ENCODE measurements around the gene ACKR2.
A peak's percentile ranks its signal among the peaks of the same experiment; 100 is the strongest.

ACKR2 gene

GRCh38 chr3:42772670-42773408 lies 36.4 kb upstream of the ACKR2 start, which contains the start of gene CCDC13:
TSS of gene CCDC13 (minus strand) at chr3:42773253. CDS start at chr3:42758345, 14,908 bp downstream.
- TF ChIP-seq CTCF (IDR thresholded peaks at IDR 0.05), result no peak

DNA sequence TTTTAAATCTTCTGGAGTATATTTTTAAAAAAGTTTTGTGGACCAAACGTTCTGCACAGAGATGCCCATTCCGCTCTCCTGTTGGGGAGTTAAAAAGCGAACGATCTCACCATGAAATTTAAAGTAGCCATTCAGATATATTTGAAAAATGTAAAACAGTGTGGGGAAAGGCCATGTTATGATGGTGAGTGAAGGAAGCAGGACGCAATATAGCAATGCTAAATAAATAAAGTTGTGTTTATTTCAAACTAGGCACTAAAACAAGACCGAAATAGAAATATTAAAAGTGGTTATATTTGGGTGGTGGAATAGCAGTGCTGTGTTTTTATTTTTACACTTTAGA lies 35.9 kb upstream of the ACKR2 start:
- no peak for TF ChIP-seq CTCF (IDR thresholded peaks at IDR 0.05)

- no peak for TF ChIP-seq CTCF (IDR thresholded peaks at IDR 0.05)
Measured at GRCh38 chr3:42778644-42779043, 30.6 kb upstream of the ACKR2 start.

DNA sequence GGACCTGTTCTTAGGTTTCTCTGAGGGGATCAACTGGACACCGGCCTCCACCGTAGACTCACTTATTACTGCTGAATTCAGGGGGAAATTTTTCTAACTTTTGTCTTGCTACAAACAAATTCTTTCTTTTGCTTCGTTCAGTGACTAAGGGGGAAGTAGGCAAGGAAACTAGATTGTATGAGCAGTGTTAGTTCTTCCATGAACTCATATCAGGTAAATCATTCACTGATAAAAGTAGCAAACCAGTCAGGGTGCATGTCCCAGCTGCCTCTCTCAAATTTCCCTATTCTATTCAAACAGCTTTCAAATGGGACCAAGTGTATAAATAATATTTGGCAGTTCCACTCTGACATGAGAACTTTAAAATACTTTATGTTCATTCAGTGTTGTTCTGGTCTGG lies 28.8 kb upstream of the ACKR2 start:
- no peak for TF ChIP-seq CTCF (IDR thresholded peaks at IDR 0.05)

DNA sequence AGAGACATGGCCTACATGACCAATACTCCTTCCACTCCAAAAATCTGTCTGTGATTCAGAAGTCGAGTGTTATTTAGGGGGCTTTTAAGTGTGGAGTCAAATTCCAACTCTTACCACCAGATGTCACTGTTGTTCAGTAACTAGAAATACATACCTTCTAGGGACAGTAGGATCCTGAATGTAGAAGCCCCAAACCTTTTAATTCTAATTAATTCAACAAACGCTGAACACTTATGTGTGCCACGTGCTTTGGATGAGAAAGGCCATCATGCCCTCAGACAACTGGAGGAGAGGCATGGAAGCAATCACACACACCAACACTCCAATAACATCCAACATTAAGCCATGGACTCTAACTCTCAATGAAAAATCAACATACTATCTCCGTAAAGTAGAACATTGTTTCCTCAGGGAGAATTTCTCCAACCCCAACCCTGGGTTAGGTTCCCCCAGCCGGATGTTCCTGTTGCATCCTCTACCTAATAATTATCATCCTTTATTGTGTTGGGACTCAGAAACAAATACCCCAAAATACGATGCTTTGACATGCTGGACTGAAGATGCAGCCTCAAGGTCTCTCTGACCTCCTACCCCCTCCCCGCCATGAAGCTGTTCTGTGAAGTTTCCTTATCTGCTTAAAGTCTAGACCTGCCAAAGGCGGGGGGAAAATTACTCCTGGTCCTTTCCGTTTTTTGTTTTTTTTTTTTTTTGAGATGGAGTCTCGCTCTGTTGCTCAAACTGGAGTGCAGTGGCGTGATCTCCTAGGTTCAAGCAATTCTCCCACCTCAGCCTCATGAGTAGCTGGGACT lies 28.1 kb upstream of the ACKR2 start:
- peak; percentile 79 for TF ChIP-seq CTCF (IDR thresholded peaks at IDR 0.05)

- no peak for TF ChIP-seq CTCF (IDR thresholded peaks at IDR 0.05)
Measured at GRCh38 chr3:42786212-42786611, 23.0 kb upstream of the ACKR2 start.

DNA sequence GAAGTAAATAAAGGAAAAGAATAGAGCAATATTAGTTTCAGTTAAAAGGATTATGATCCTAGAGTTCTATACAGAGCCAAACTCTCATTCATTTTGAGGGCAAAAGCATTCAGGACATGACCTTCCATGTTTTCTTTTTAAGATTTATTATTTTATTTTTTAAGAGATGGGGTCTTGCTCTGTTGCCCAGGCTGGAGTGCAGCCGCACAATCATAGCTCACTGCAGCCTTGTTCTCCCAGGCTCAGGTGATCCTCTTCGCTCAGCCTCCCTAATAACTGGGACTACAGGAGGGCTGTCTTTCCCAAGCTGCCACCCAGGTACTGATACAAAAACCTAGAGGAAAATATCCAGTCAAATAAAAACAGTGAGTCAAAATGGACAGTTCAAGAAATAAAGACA lies 22.6 kb upstream of the ACKR2 start:
- TF ChIP-seq CTCF (IDR thresholded peaks at IDR 0.05), result no peak

Measured in LNCAP (cell line).